Kidney glomerular epithelial cell (primary cell): ENCODE data around the gene SLC2A14.
"Not testable (repeated sequence)": the region's sequence is repeated elsewhere in the genome, so short reads cannot be mapped to it uniquely, and the experiment has no call there.

Experiments used
- DNase-seq: peaks from one replicate; lab custom pipeline; 2025; lab: John Stamatoyannopoulos, UW

The SLC2A14 gene

DNA sequence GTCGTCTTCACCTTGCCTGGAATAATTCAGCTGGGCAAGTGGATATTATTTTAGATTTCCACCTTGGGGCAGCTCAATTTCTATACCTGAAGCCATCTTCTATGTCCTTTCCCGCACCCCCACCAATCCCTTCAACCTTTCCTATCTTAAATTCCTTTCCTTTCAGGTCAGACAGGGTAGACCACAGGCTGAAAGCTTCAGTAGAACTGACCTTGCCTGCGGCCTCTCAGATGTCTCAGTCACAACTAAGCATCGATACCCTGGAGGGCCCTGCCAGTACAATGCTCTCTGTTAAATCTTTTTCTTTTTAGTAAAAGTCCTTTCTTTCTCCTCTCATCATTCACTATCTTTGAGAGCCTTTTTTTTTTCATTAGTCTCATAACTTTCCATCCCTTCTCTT, 38.9 kb downstream of the SLC2A14 start:
- DNase-seq: no peak

DNA sequence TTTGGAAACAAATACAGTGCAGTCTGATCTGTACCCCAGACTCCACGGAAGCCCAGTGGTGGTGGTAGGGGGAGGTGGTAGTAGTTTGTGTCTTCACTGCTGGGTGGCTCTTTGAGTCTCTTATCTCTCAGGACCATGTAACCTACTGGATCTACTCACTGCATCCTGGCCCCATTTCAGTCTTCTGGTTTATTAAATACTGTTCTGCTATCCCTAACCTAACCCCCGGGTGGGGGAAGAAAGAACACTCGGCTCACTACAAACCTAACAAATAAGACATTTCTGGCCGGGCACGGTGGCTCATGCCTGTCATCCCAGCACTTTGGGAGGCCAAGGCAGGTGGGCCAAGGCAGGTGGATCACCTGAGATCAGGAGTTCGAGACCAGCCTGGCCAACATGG, 39.5 kb downstream of the SLC2A14 start:
- not testable (repeated sequence) for DNase-seq

- DNase-seq: no peak
Measured at GRCh38 chr12:7832059-7832696, 40.5 kb downstream of the SLC2A14 start.

DNA sequence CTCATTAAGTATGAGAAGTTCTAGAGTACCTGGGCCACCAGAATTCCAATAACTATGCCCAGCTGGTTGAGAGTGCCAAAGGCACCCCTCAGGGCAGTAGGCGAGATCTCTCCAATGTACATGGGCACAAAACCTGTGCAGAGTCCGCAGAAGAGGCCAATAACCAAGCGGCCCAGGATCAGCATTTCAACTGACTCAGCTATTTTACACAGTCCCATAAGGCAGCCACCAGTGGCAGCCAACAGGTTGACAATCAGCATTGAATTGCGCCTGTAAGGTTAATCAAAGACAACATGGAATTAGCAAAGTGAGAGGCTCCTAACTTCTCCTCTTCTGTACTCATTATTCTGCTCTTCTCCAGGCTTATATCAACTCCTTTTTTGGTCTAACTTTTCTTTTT, 43.0 kb downstream of the SLC2A14 start:
- not testable (repeated sequence) for DNase-seq

DNA sequence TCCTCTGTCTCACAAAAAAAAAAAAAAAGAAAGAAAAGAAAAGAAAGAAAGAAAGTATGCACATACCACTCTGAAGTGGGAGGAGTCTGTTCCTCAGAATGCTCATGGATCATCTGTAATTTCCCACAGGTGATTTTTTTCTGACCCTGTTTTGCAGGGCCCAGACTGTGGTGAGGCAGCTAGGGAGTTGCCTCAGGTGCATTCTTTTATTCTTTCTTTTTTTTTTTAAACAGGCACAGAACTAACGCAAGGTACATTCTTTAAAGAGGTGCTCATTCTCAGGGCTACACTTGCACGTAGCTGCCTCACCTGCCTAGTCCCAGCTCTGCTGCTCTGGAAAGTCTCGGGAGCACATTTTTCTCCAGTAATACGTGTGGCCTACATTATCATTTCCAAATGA, 47.0 kb downstream of the SLC2A14 start:
- DNase-seq: not testable (repeated sequence)

- DNase-seq: peak; percentile 41
Measured at GRCh38 chr12:7806863-7807487, 65.7 kb downstream of the SLC2A14 start.

DNA sequence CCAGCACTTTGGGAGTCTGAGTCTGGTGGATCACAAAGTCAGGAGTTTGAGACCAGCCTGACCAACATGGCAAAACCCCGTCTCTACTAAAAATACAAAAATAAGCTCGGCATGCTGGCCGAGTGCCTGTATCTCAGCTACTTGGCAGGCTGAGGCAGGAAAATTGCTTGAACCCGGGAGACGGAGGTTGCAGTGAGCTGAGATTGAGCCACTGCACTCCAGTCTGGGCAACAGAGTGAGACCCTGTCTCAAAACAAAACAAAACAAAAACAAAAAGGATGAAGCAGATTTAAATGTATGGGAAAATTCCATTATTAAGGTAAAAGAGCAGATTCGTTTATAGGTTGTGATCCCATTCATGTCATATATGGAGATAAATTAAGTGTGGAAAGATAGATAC, 66.4 kb downstream of the SLC2A14 start:
- not testable (repeated sequence) for DNase-seq

DNA sequence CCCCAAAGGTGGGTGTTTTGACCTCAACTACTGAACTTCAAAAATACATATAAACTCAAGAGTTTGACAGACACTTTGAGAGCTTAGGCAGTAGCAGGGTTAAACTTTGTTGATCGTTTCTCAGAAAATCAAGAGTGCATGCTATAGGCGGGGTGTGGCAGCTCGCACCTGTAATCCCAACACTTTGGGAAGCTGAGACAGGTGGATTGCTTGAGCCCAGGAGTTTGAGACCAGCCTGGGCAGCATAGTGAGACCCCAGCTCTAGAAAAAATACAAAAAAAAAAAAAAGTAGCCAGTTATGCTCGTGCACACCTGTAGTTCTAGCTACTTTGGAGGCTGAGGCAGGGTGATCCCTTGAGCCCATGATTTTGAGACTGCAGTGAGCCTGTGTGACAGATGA, 71.3 kb downstream of the SLC2A14 start:
- no peak for DNase-seq

- not testable (repeated sequence) for DNase-seq
Measured at GRCh38 chr12:7798750-7799308, 73.9 kb downstream of the SLC2A14 start.

GRCh38 chr12:7797698-7798398, 74.9 kb downstream of the SLC2A14 start:
- DNase-seq: no peak

- DNase-seq: not testable (repeated sequence)
Measured at GRCh38 chr12:7797269-7797668, 75.4 kb downstream of the SLC2A14 start.

DNA sequence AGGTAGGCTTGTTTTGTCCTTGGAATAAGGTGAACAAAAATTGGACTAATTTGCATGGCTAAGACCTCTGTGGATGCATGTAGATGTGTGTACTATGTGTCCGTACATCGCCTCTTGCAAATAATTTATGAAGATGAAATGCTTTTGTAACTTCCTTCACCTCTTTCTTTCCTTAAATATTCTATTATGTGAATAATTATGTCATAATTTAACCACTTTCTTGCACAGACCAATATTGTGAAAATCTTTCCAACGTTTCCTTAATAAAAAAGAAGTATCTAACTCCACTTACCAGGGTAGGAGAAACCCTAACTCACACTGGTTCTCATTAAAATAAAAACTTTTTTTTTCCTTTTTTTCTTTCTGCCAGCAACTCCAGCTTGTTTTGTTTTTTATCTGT, 79.5 kb downstream of the SLC2A14 start:
- DNase-seq: no peak

GRCh38 chr12:7788884-7789528, 83.7 kb downstream of the SLC2A14 start, which contains the start of gene NANOG:
NANOG (plus strand) TSS chr12:7789402; CDS start chr12:7789615, 213 bp downstream.
- DNase-seq: not testable (repeated sequence)

GRCh38 chr12:7788294-7788660, 84.4 kb downstream of the SLC2A14 start:
- DNase-seq: no peak

DNA sequence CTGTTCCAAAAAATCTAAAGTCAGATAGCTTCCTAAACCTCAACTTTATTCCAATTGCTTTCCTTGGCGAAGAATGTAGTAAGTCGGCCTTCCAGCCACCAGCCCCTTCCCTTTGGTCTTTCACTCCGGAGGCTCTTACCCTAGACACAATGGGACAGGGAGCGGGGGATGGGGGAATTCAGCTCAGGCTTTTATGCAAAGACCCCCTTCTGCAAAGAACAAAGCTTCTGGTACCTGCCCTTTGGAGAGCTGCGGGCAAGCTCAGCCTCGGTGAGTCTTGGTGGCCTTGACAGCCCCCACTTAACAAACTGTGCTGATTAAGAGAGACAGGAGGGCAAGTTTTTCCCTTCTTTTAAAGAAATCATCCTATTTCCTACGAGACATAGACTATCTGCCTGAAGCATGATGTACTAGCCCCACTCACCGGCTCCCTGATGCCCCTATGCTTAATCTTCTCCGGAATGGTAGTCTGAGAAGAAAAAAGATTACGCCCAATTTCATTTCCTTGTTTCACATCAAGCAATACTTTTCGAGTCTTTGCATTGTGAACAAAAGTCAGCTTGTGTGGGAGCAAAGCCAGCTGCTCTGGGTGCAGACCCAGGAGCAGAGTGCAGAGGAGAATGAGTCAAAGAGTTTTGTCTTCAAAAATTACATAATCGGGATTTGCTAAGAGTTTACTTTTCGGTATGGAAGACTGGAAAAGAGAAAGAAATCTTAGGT, 85.0 kb downstream of the SLC2A14 start:
- no peak for DNase-seq

DNA sequence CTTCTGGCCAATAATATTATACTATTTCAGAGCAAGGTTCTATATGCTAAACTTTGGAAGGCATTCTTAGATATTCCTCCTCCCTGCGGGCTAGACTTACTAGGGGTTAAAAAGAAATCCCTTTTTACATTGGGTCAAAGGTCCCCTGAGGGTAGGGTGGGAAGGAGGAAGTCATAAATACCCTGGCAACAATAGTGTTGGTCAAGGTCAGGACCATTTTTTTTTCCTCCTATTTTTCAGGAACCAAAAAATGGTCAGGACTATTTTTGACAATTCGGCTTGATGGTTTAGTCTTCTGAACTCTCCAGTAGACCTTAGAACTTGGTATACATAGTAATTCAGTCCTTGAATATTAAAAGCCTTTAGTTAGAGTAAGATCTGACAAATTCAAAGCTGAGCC, 88.0 kb downstream of the SLC2A14 start:
- DNase-seq: no peak

- DNase-seq: not testable (repeated sequence)
Measured at GRCh38 chr12:7783433-7783832, 89.3 kb downstream of the SLC2A14 start.

DNA sequence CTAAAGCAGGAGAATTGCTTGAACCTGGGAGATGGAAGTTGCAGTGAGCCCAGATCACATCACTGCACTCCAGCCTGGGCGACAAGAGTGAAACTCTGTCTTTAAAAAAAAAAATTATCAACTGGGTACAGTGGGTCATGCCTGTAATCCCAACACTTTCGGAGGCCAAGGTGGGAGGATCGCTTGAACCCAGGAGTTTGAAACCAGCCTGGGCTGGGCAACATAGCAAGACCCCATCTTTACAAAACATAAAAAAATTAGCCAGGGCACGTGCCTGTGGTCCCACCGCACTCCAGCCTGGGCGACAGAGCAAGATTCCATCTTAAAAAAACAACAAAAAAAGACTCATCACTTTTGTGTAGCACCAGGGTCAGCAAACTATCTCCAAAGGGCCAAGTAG, 90.7 kb downstream of the SLC2A14 start:
- DNase-seq: no peak

GRCh38 chr12:7781274-7781673, 91.4 kb downstream of the SLC2A14 start:
- DNase-seq: no peak

DNA sequence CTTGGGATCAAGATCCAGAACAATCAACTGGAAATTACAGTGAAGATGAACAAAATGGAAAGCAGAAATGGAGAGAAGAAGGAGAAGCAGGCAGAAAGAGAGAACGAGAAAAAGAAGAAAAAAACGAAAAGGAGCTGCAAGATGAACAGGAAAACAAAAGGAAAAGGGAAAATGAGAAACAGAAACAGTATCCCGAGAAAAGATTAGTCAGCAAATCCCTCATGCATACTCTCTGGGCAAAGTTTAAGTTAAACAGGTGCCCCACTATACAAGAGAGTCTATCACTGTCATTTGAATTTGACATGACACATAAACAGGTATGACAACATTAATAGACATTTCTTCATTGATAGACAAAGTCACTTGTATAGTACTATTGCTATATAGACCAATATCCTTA, 102.7 kb downstream of the SLC2A14 start:
- DNase-seq: no peak
